IPS-NIHi11 (cell line): ENCODE data around the gene EIF4A3.

Experiments
- DNase-seq: peaks from one replicate; pipeline ENCODE4 v3.0.0; 2012; ENCODE audit warnings: mixed read lengths, low spot score

The EIF4A3 gene

GRCh38 chr17:80111702-80112470 lies 35.0 kb downstream of the EIF4A3 start:
- peak; percentile 77 for DNase-seq

GRCh38 chr17:80110927-80111701 lies 35.8 kb downstream of the EIF4A3 start:
- no peak for DNase-seq

- no peak for DNase-seq
These were observed 36.5 kb downstream of the EIF4A3 start for GRCh38 chr17:80110447-80110812.

GRCh38 chr17:80109713-80110446 lies 37.0 kb downstream of the EIF4A3 start:
- no peak for DNase-seq

GRCh38 chr17:80109066-80109660 lies 37.8 kb downstream of the EIF4A3 start:
- no peak for DNase-seq

- no peak for DNase-seq
These were observed 38.6 kb downstream of the EIF4A3 start for GRCh38 chr17:80108036-80108971.

- no peak for DNase-seq
These were observed 39.5 kb downstream of the EIF4A3 start for GRCh38 chr17:80107231-80108021.

- DNase-seq = no peak
These were observed 40.2 kb downstream of the EIF4A3 start for GRCh38 chr17:80106751-80107150.

- DNase-seq = no peak
These were observed 40.8 kb downstream of the EIF4A3 start for GRCh38 chr17:80106176-80106575.

- no peak for DNase-seq
These were observed 41.2 kb downstream of the EIF4A3 start for GRCh38 chr17:80105762-80106161.

GRCh38 chr17:80104956-80105375 lies 42.0 kb downstream of the EIF4A3 start:
- no peak for DNase-seq

GRCh38 chr17:80104321-80104955 lies 42.5 kb downstream of the EIF4A3 start:
- DNase-seq = peak; percentile 55

GRCh38 chr17:80103449-80104085 lies 43.4 kb downstream of the EIF4A3 start:
- no peak for DNase-seq

- no peak for DNase-seq
These were observed 44.1 kb downstream of the EIF4A3 start for GRCh38 chr17:80102664-80103448.

- DNase-seq = peak; percentile 53
These were observed 44.8 kb downstream of the EIF4A3 start for GRCh38 chr17:80101946-80102663.

- peak; percentile 100 for DNase-seq
These were observed 45.6 kb downstream of the EIF4A3 start, which contains the start of gene GAA for GRCh38 chr17:80101011-80101945. TSS of gene GAA (plus strand) at chr17:80101581. CDS start at chr17:80104587, 3,006 bp downstream.

- DNase-seq = no peak
These were observed 46.9 kb downstream of the EIF4A3 start for GRCh38 chr17:80100035-80100323.
